Gastrocnemius medialis (tissue), 4 donors: ENCODE data around the gene JPH2.

Experiments used
- CTCF ChIP-seq, 5 experiments: fragments of 450-650 bp in 3 of 5; fragments of 200-600 bp in 2 of 5; sonication (generic) in 2 of 5; IDR thresholded peaks in 4 of 5; conservative IDR thresholded peaks in 1 of 5; 1 replicate in 4 of 5; 2 replicates in 1 of 5; pipeline ENCODE4 v1.5.1; 2016 to 2019; ENCODE audit warnings: antibody characterized with exemption in 5 of 5, mild to moderate bottlenecking in 3 of 5, moderate library complexity in 3 of 5
- POLR2A ChIP-seq, 2 donors: fragments of 450-650 bp; IDR thresholded peaks; one replicate each; pipeline ENCODE4 v1.6.1; 2017; ENCODE audit warnings: antibody characterized with exemption in 2 of 2, mild to moderate bottlenecking in 2 of 2, moderate library complexity in 2 of 2

- TF ChIP-seq POLR2A (IDR thresholded peaks at IDR 0.05) (no peak), CTCF (IDR thresholded peaks at IDR 0.05 in 4 of 5, conservative IDR thresholded peaks at IDR 0.05 in 1 of 5) (no peak)
These were observed 44.2 kb upstream of the JPH2 start for GRCh38 chr20:44231193-44231592.
